ENCODE measurements around the gene DENND6A.

Gene DENND6A

DNA sequence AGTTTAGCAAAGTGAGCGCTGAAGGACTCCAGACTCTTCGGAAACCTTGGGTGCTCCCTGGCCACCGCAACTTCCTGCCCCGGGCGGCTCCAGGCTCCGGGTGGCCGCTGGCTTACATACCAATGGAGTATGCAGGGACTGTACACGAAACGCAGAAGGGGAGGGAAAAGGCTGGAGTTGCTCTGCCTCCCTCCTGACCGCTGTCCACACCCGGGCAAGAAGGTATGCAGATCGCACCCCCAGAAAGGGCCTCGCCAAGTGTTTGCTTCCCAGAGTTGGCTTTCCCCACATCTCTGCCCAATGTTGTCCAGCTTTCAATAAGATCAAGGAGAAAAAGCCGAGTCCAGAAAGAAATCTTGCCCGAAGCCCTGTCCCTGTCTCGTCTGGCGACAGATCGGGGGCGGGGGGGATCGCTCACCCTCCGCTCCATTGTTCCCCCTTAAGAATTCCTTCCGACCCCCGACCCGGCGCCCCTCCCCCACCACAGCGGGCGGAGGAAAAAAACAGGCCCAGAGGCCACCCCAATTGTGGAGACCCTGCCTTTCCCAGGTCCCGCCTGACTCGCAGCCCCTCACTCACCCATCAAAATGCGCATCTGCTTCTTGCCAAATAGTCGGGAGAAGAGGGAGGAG, 96.3 kb downstream of the DENND6A start:
- Histone ChIP-seq H3F3A (ENCODE audit: insufficient read depth) (peaks cover 26% of the 10 kb centered on the region), H3K9ac (ENCODE audit: low read length) (peak overlapping the region; percentile 94), H3K27ac (ENCODE audit: low read depth, low read length) (peak overlapping the region; percentile 73), H3K9me2 (replicated peaks; ENCODE audit: insufficient read depth, low read length) (no peaks in the 10 kb centered on the region), H3K4me3 (ENCODE audit: insufficient read depth, low read length, poor library complexity, severe bottlenecking) (peak overlapping the region; percentile 91), H2AFZ (ENCODE audit: low read depth, low read length, severe bottlenecking) (peak overlapping the region; percentile 52), H3K36me3 (ENCODE audit: low read length) (0 out of 2 replicates have a peak, but pooled peaks cover 3% of the 10 kb centered on the region), H3K79me2 (ENCODE audit: insufficient read depth, low read length) (peaks cover 67% of the 10 kb centered on the region), H4K20me1 (ENCODE audit: low read depth, low read length) (no peaks in the 10 kb centered on the region), H3K27me3 (ENCODE audit: low read length) (no peaks in the 10 kb centered on the region), H3K4me2 (ENCODE audit: low read depth, low read length, poor library complexity, severe bottlenecking) (peak overlapping the region; percentile 98), H3K9me3 (ENCODE audit: insufficient read depth, low read length) (no peaks in the 10 kb centered on the region)
- TF ChIP-seq EZH2phosphoT487 (conservative IDR thresholded peaks at IDR 0.05; ENCODE audit: low read length) (no peak), CTCF (IDR thresholded peaks at IDR 0.05; ENCODE audit: insufficient read depth, low read length, poor library complexity, severe bottlenecking) (no peak)

DNA sequence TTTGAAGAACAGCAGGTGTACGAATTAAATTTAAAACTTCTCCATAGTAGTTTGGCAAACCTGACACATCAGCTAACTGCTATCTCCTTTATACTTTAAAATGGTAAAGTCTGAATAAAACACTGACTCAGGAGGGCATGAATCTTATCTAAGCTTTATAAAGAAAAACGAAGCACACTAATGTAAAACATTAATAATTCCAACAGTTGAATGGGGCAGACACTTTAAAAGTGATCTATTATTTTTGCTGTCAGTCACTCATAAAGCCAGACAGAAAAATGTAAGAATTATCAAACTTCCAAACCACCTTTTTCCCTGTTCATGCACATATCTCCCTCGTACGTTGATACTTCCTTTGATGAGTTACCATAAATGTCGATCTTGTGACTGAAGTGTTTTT, 98.3 kb downstream of the DENND6A start:
- H2AFZ ChIP-seq (ENCODE audit: low read depth, low read length, severe bottlenecking), result no peak overlapping the region
- no peak for TF ChIP-seq EZH2phosphoT487 (conservative IDR thresholded peaks at IDR 0.05; ENCODE audit: low read length)
- TF ChIP-seq CTCF (IDR thresholded peaks at IDR 0.05; ENCODE audit: insufficient read depth, low read length, poor library complexity, severe bottlenecking), result no peak
- H3K27ac ChIP-seq (ENCODE audit: low read depth, low read length), result no peak overlapping the region
- H3K9me2 ChIP-seq (replicated peaks; ENCODE audit: insufficient read depth, low read length), result no peaks in the 10 kb centered on the region
- no peak overlapping the region for H3K4me3 ChIP-seq (ENCODE audit: insufficient read depth, low read length, poor library complexity, severe bottlenecking)
- peaks cover 28% of the 10 kb centered on the region for H3F3A ChIP-seq (ENCODE audit: insufficient read depth)
- H3K27me3 ChIP-seq (ENCODE audit: low read length), result no peaks in the 10 kb centered on the region
- H3K4me2 ChIP-seq (ENCODE audit: low read depth, low read length, poor library complexity, severe bottlenecking), result peak overlapping the region; percentile 98
- peak overlapping the region; percentile 94; the same call in 1 of the 2 replicates for H3K9ac ChIP-seq (ENCODE audit: low read length)
- H3K36me3 ChIP-seq (ENCODE audit: low read length), result 0 out of 2 replicates have a peak, but pooled peaks cover 3% of the 10 kb centered on the region
- H3K79me2 ChIP-seq (ENCODE audit: insufficient read depth, low read length), result peaks cover 85% of the 10 kb centered on the region
- no peaks in the 10 kb centered on the region for H3K9me3 ChIP-seq (ENCODE audit: insufficient read depth, low read length)
- H4K20me1 ChIP-seq (ENCODE audit: low read depth, low read length), result no peaks in the 10 kb centered on the region

DNA sequence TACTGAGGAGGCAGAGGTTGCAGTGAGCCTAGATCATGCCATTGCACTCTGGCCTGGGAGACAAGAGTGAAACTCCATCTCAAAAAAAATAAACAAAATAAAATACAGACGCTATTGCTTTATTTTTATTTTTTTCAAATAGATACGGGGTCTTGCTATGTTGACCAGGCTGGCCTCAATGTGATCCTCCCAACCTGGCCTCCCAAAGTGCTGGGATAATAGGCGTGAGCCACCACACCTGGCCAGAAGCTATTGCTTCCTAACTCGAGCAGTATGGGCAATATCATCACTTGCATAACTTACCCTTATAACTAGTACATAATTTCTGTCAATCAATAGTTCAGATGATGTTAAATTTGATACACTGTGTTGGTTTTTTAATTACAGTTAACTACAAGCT, 98.7 kb downstream of the DENND6A start:
- Histone ChIP-seq H3K36me3 (ENCODE audit: low read length) (0 out of 2 replicates have a peak, but pooled peaks cover 3% of the 10 kb centered on the region), H3K4me3 (ENCODE audit: insufficient read depth, low read length, poor library complexity, severe bottlenecking) (no peak overlapping the region), H3K9me3 (ENCODE audit: insufficient read depth, low read length) (no peaks in the 10 kb centered on the region), H3K27me3 (ENCODE audit: low read length) (no peaks in the 10 kb centered on the region), H3K9ac (ENCODE audit: low read length) (no peak overlapping the region), H2AFZ (ENCODE audit: low read depth, low read length, severe bottlenecking) (no peak overlapping the region), H3K9me2 (replicated peaks; ENCODE audit: insufficient read depth, low read length) (no peaks in the 10 kb centered on the region), H3K4me2 (ENCODE audit: low read depth, low read length, poor library complexity, severe bottlenecking) (peak overlapping the region; percentile 98), H3K79me2 (ENCODE audit: insufficient read depth, low read length) (peaks cover 89% of the 10 kb centered on the region), H3F3A (ENCODE audit: insufficient read depth) (peaks cover 24% of the 10 kb centered on the region), H4K20me1 (ENCODE audit: low read depth, low read length) (no peaks in the 10 kb centered on the region), H3K27ac (ENCODE audit: low read depth, low read length) (no peak overlapping the region)
- no peak for TF ChIP-seq CTCF (IDR thresholded peaks at IDR 0.05; ENCODE audit: insufficient read depth, low read length, poor library complexity, severe bottlenecking)
- TF ChIP-seq EZH2phosphoT487 (conservative IDR thresholded peaks at IDR 0.05; ENCODE audit: low read length), result no peak
